GM12892 (cell line): ENCODE data around the gene PLCH1.

Source experiments
- POLR2A ChIP-seq: IDR thresholded peaks from 2 replicates; pipeline ENCODE4 v1.6.1; 2011; ENCODE audit warnings: low read depth, low read length, control low read depth
- POLR2AphosphoS5 ChIP-seq: IDR thresholded peaks from 2 replicates; pipeline ENCODE4 v1.6.1; 2011; ENCODE audit warnings: low read depth, low read length, control low read depth

- TF ChIP-seq POLR2A (no peak), POLR2AphosphoS5 (no peak)
Observed at GRCh38 chr3:155572085-155572484, 172.8 kb downstream of the PLCH1 start.
